Liver (tissue), 9 donors: Measurements from ENCODE around the gene SLC9A4. TPM values are rescaled to one million over a fixed set of nuclear protein-coding genes. Genes with fewer than 3 reads are reported as not detected.

Experiments
- DNase-seq: peaks from one replicate; pipeline ENCODE4 v3.0.0-alpha.2; 2017; ENCODE audit warnings: low spot score
- H3K27ac ChIP-seq, 2 donors: one replicate each; pipeline ENCODE4 v1.7.0; 2013; ENCODE audit warnings: inconsistent platforms in 2 of 2, low read length in 2 of 2, control low read depth in 1 of 2, low read depth in 1 of 2, mild to moderate bottlenecking in 1 of 2
- H3K27me3 ChIP-seq, 4 donors: one replicate each; pipeline versions ENCODE4 v1.6.1 to v1.7.0; 2013; ENCODE audit warnings: low read length in 3 of 4, inconsistent platforms in 1 of 4, mild to moderate bottlenecking in 1 of 4, moderate library complexity in 1 of 4; ENCODE audit not compliant: control insufficient read depth in 4 of 4, insufficient read depth in 4 of 4
- H3K36me3 ChIP-seq, 4 donors: one replicate each; pipeline versions ENCODE4 v1.6.1 to v1.7.0; 2013; ENCODE audit warnings: low read length in 3 of 4, mild to moderate bottlenecking in 3 of 4, low read depth in 1 of 4, moderate library complexity in 1 of 4; ENCODE audit not compliant: control insufficient read depth in 4 of 4, insufficient read depth in 3 of 4
- H3K4me1 ChIP-seq, 4 donors: one replicate each; pipeline versions ENCODE4 v1.6.1 to v1.7.0; 2013; ENCODE audit warnings: low read length in 3 of 4, mild to moderate bottlenecking in 3 of 4, moderate library complexity in 1 of 4; ENCODE audit not compliant: control insufficient read depth in 4 of 4, insufficient read depth in 4 of 4
- H3K4me3 ChIP-seq, 3 donors: one replicate each; pipeline versions ENCODE4 v1.6.1 to v1.7.0; 2013; ENCODE audit warnings: low read length in 3 of 3, control low read depth in 1 of 3, low read depth in 1 of 3, mild to moderate bottlenecking in 1 of 3
- H3K9ac ChIP-seq, 2 donors: one replicate each; pipeline ENCODE4 v1.7.0; 2013; ENCODE audit warnings: low read length in 2 of 2, mild to moderate bottlenecking in 2 of 2, moderate library complexity in 2 of 2, control low read depth in 1 of 2, low read depth in 1 of 2
- H3K9me3 ChIP-seq, 4 donors: one replicate each; pipeline versions ENCODE4 v1.6.1 to v1.7.0; 2013; ENCODE audit warnings: low read length in 3 of 4; ENCODE audit not compliant: control insufficient read depth in 4 of 4
- CTCF ChIP-seq: fragments of 150-350 bp; IDR thresholded peaks from 2 replicates; pipeline ENCODE4 v1.5.1; 2017; ENCODE audit warnings: improper control_type of control experiment, low read depth, low read length; ENCODE audit not compliant: missing input control
- EGR1 ChIP-seq, 2 donors: IDR thresholded peaks; 2 replicates each; pipeline ENCODE4 v1.6.1; 2016 to 2018; ENCODE audit warnings: antibody characterized with exemption in 2 of 2, low read depth in 2 of 2
- FOXA1 ChIP-seq: IDR thresholded peaks from 2 replicates; pipeline ENCODE4 v1.6.1; 2016; ENCODE audit warnings: antibody characterized with exemption
- FOXA2 ChIP-seq: IDR thresholded peaks from 2 replicates; pipeline ENCODE4 v1.6.1; 2016; ENCODE audit warnings: antibody characterized with exemption
- HNF4A ChIP-seq, 2 donors: conservative IDR thresholded peaks; 2 replicates each; pipeline ENCODE4 v1.6.1; 2016; ENCODE audit warnings: antibody characterized with exemption in 2 of 2, mild to moderate bottlenecking in 2 of 2
- RAD21 ChIP-seq, 2 donors: IDR thresholded peaks; 2 replicates each; pipeline ENCODE4 v1.6.1; 2016; ENCODE audit warnings: antibody characterized with exemption in 2 of 2, mild to moderate bottlenecking in 2 of 2
- RXRA ChIP-seq, 2 donors: IDR thresholded peaks; 2 replicates each; pipeline ENCODE4 v1.6.1; 2017 to 2018; ENCODE audit warnings: antibody characterized with exemption in 2 of 2, mild to moderate bottlenecking in 1 of 2
- ZBTB33 ChIP-seq: IDR thresholded peaks from 2 replicates; pipeline ENCODE4 v1.6.1; 2016; ENCODE audit warnings: antibody characterized with exemption
- WGBS: extraction: QIAGEN DNeasy Blood & Tissue Kit; methylation state at CpG from one replicate; pipeline ENCODE4 v1.1.7; 2013; 5-methylcytosine and 5-hydroxymethylcytosine counted together
- polyA plus RNA-seq, 2 donors: library from polyadenylated mRNA; stranded (reverse) in 1 of 2; unstranded in 1 of 2; fragments of 200-250 nt in 1 of 2; fragments of >200 nt in 1 of 2; fragmentation: Nextera tagmentation in 1 of 2; extraction: Ambion mirVana in 1 of 2; gene quantifications; one replicate each; pipeline versions ENCODE4 v1.2.1 to v1.2.3, GENCODE V29; 2013 to 2015
- total RNA-seq, 2 donors: library from RNA; depleted of rRNA; stranded (reverse); fragments of >200 nt; gene quantifications; one replicate each; pipeline ENCODE4 v1.2.3, GENCODE V29; 2014
- donor health status: healthy.
- donor health status: healthy.
- donor health status: healthy.
- donor health status: healthy.
- donor health status: healthy.

Gene SLC9A4
- total and polyA plus RNA-seq, 4 donors, result not detected

GRCh38 chr2:102520009-102520408, 47.0 kb downstream of the SLC9A4 start:
- H3K9ac ChIP-seq, result no peak overlapping the region
- no peaks in the 10 kb centered on the region for H3K4me1 ChIP-seq
- WGBS, result 26% methylated on average over 2 of the region's 2 CpGs
- H3K27me3 ChIP-seq, result no peaks in the 10 kb centered on the region
- DNase-seq, result no peak
- H3K27ac ChIP-seq, result no peak overlapping the region
- TF ChIP-seq RXRA (IDR thresholded peaks at IDR 0.05) (no peak), ZBTB33 (no peak), CTCF (peak; percentile 28), FOXA1 (no peak), RAD21 (IDR thresholded peaks at IDR 0.05) (peak; percentile 66 to 74)
- H3K4me3 ChIP-seq, result no peak overlapping the region
- H3K9me3 ChIP-seq, result no peaks in the 10 kb centered on the region
- no peaks in the 10 kb centered on the region for H3K36me3 ChIP-seq

GRCh38 chr2:102520801-102521200, 47.8 kb downstream of the SLC9A4 start:
- no peak overlapping the region for H3K27ac ChIP-seq
- TF ChIP-seq HNF4A (conservative IDR thresholded peaks at IDR 0.05), result no peak
- no peak for TF ChIP-seq FOXA2
- H3K4me1 ChIP-seq, result no peaks in the 10 kb centered on the region
- DNase-seq, result no peak
- no peak overlapping the region for H3K4me3 ChIP-seq
- H3K36me3 ChIP-seq, result no peaks in the 10 kb centered on the region
- WGBS, result 62% methylated on average over 1 of the region's 1 CpG
- no peaks in the 10 kb centered on the region for H3K27me3 ChIP-seq
- H3K9ac ChIP-seq, result no peak overlapping the region
- no peaks in the 10 kb centered on the region for H3K9me3 ChIP-seq

- H3K9ac ChIP-seq, result no peak overlapping the region
- no peaks in the 10 kb centered on the region for H3K27me3 ChIP-seq
- H3K4me1 ChIP-seq, result no peaks in the 10 kb centered on the region
- no peaks in the 10 kb centered on the region for H3K9me3 ChIP-seq
- no peak overlapping the region for H3K27ac ChIP-seq
- TF ChIP-seq EGR1 (IDR thresholded peaks at IDR 0.05; ENCODE audit: low read depth in 2 of 2) (no peak), RAD21 (IDR thresholded peaks at IDR 0.05) (no peak), CTCF (no peak), HNF4A (conservative IDR thresholded peaks at IDR 0.05) (peak in 1 of 2 donors; percentile 6)
- no peak overlapping the region for H3K4me3 ChIP-seq
- WGBS, result 49% methylated on average over 4 of the region's 4 CpGs
- DNase-seq, result no peak
- no peaks in the 10 kb centered on the region for H3K36me3 ChIP-seq
Measured at GRCh38 chr2:102522162-102522561, 49.1 kb downstream of the SLC9A4 start.
